Cardiac ventricle fibroblast (primary cell): Measurements from ENCODE around the gene HTATIP2. TPM values are rescaled to one million over a fixed set of nuclear protein-coding genes. Genes with fewer than 3 reads are reported as not detected.

Experiments used
- total RNA-seq: library from RNA; depleted of rRNA; stranded (reverse); fragments of >200 nt; gene quantifications from 2 replicates; pipeline ENCODE4 v1.2.3, GENCODE V29; 2015

HTATIP2 gene
- 30.0 and 43.1 TPM in 2 replicates for total RNA-seq

DNA sequence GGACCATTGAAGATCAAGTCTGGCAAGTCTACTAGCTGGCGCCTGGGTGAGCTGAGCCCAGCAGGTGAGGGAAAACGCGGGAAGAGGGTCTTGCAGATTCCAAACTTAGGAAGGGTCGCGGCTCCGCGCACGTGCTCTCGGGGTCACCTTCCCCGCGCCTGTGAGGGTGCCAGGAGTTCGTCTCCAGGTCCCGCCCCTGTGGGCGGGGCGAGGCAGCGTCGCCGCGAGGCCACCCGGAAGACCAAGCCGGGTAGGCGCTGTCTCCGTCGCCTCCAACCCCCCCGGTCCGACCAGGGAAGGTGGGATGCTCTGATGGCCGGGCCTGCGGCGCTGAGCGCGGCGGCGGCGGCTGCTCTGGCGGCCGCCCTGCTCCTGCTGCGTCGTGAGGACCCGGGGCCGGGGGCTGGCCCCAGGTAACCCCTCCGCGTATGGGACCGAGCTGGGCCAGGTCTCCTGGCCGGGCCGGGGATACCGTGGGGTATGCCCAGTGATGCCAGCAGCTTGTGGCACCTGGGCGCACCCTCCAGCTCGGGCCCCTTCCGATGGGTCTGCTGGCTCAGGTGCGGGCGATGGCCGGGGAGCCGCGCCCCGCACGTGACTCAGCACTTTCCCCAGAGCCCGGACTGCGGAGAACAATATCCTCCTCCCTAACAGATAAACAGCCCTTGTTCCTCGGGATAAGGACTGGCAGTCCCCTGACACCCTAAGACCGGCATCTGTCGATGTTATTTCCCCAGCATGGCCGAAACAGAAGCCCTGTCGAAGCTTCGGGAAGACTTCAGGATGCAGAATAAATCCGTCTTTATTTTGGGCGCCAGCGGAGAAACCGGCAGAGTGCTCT, at the start of gene HTATIP2:
Gene HTATIP2 (plus strand): TSS at position 215 of the 841 bp plus-strand sequence. CDS start 524 bp downstream, at position 739.

DNA sequence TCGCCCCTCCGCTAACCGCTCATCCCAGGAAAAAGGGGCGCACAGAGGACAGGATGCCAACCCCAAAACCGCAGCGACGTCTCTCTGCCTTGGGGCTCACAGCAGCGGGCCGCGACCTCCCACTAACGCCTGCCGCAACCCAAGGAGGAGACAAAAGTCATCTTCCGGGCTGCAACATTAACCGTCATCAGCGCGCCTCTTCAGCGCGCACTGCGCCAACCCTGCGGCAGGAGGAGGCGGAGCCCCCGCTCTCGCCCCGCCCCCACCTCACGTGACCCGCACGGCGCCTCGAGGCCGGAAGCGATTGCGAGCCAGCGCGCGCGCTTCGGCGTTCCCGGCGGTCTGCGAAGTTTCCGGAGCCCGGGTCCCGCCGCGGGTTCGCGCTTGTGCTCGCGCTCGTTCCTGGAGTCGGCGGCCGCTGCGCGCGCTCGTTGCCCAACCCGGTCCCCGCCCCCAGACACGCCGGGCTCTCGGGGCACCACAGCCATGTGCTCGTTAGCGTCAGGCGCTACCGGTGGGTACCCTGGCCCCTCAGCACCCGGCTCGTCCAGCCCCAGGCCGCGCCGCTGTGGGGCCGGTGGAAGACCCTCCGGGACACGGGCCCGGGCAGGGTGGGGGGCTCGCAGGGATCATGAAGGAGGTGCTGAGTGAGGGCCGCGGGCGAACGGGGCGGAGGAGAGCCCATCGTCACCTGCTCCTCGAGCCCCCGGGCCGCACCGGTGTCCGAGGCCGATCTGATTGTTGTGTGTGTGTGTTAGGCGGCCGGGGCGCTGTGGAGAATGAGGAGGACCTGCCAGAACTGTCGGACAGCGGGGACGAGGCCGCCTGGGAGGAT, 24.0 kb downstream of the HTATIP2 start, which contains the start of gene PRMT3:
Gene PRMT3 (plus strand): TSS at position 456 of the 835 bp plus-strand sequence. CDS start 31 bp downstream, at position 487.

Other genes with a start within 250 kb of the HTATIP2 start
- not detected in 2 replicates for gene DBX1, start 203.2 kb upstream of the HTATIP2 start, total RNA-seq
- gene PRMT3, start 24.0 kb downstream of the HTATIP2 start, total RNA-seq, result 12.4 and 12.9 TPM in 2 replicates
- gene SLC6A5, start 235.9 kb downstream of the HTATIP2 start, total RNA-seq, result not detected in 2 replicates